SK-N-DZ (cell line): ENCODE measurements around the gene F8A1.

ENCODE experiments used
- small RNA-seq, 2 experiments: library from RNA; depleted of rRNA; stranded (forward); fragments of <200 nt; gene quantifications; one replicate each; pipeline ENCODE3, GENCODE V24; 2014

F8A1 gene

Small RNAs within 50 kb of the gene (small RNA-seq; reads per million reads assigned to genes)
- gene MIR1184-1 = 0 reads per million in 2 experiments
